PC-3 (cell line): ENCODE data around the gene MAGI2.

Experiments
- CTCF ChIP-seq: fragments of 300-600 bp; sonication (generic); conservative IDR thresholded peaks from 2 replicates; pipeline ENCODE4 v1.5.1; 2017; ENCODE audit warnings: antibody characterized with exemption, low read depth, mild to moderate bottlenecking, low read length
- EZH2 ChIP-seq: fragments of 300-600 bp; sonication (generic); IDR thresholded peaks from one replicate; pipeline ENCODE4 v1.6.1; 2017; ENCODE audit warnings: antibody characterized with exemption, mild to moderate bottlenecking, low read length; ENCODE audit not compliant: unreplicated experiment

- TF ChIP-seq CTCF (no peak), EZH2 (no peak)
Measured at GRCh38 chr7:79090543-79090942, 362.9 kb downstream of the MAGI2 start.
